Sigmoid colon (tissue), 4 donors: Measurements from ENCODE around the gene TMPRSS9.

Source experiments
- POLR2AphosphoS5 ChIP-seq, 4 donors: sonication (generic); formaldehyde crosslinking; IDR thresholded peaks; one replicate each; pipeline ENCODE4 v1.6.1; 2017; ENCODE audit warnings: antibody characterized with exemption in 4 of 4
- TF ChIP-seq, protein P1 (sequence below), 4 experiments: fragments of 450-650 bp in 3 of 4; fragments of 200-600 bp in 1 of 4; IDR thresholded peaks; one replicate each; pipeline ENCODE4 v1.5.1; 2016 to 2019; ENCODE audit warnings: antibody characterized with exemption in 4 of 4, mild to moderate bottlenecking in 3 of 4, moderate library complexity in 2 of 4

DNA sequence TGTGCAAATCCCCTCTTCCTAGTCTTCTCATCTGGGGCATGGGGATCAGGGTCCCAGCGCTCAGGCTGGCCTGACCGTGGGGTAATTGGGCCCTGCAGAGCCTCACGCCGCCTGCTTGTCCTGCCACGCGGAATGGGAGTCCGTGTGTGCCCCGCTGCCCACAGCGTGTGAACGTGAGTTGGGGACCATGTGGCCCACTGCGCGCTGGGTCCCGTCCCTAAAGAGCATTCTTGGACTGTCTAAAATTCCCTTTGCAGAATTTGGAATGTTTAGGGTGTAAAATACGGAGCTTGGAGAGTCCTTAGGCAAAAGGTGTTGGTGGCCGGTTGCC lies 2.9 kb downstream of the TMPRSS9 start:
- no peak for TF ChIP-seq POLR2AphosphoS5 (IDR thresholded peaks at IDR 0.05)
- TF ChIP-seq, protein P1, sequence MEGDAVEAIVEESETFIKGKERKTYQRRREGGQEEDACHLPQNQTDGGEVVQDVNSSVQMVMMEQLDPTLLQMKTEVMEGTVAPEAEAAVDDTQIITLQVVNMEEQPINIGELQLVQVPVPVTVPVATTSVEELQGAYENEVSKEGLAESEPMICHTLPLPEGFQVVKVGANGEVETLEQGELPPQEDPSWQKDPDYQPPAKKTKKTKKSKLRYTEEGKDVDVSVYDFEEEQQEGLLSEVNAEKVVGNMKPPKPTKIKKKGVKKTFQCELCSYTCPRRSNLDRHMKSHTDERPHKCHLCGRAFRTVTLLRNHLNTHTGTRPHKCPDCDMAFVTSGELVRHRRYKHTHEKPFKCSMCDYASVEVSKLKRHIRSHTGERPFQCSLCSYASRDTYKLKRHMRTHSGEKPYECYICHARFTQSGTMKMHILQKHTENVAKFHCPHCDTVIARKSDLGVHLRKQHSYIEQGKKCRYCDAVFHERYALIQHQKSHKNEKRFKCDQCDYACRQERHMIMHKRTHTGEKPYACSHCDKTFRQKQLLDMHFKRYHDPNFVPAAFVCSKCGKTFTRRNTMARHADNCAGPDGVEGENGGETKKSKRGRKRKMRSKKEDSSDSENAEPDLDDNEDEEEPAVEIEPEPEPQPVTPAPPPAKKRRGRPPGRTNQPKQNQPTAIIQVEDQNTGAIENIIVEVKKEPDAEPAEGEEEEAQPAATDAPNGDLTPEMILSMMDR (IDR thresholded peaks at IDR 0.05), result no peak
